Neural progenitor cell (in vitro differentiated cells): ENCODE results near the gene BSN. TPM values are rescaled to one million over a fixed set of nuclear protein-coding genes. Genes with fewer than 3 reads are reported as not detected.
A peak's percentile ranks its signal among the peaks of the same experiment; 100 is the strongest.

Experiments
- DNase-seq: peaks from one replicate; pipeline ENCODE4 v3.0.0-alpha.2; 2016; ENCODE audit warnings: low spot score
- H2AFZ ChIP-seq: fragments of 200-600 bp; sonication (generic); replicated peaks from 2 replicates; pipeline ENCODE4 v1.6.1; 2016; ENCODE audit warnings: antibody characterized with exemption
- H3F3A ChIP-seq: fragments of 200-600 bp; sonication (generic); 2 replicates; pipeline ENCODE4 v1.6.1; 2016; ENCODE audit warnings: antibody characterized with exemption, low read depth
- H3K27ac ChIP-seq: fragments of 200-600 bp; sonication (generic); 2 replicates; pipeline ENCODE4 v1.5.1; 2016; ENCODE audit warnings: mild to moderate bottlenecking
- H3K27me3 ChIP-seq: fragments of 200-600 bp; sonication (generic); 2 replicates; pipeline ENCODE4 v1.6.1; 2016; ENCODE audit warnings: mild to moderate bottlenecking, moderate library complexity
- H3K36me3 ChIP-seq: fragments of 200-600 bp; sonication (generic); 2 replicates; pipeline ENCODE4 v1.5.1; 2016
- H3K4me1 ChIP-seq: fragments of 200-600 bp; sonication (generic); 2 replicates; pipeline ENCODE4 v1.6.1; 2016; ENCODE audit warnings: mixed run types
- H3K4me2 ChIP-seq: fragments of 200-600 bp; sonication (generic); 2 replicates; pipeline ENCODE4 v1.6.1; 2016
- H3K4me3 ChIP-seq: fragments of 200-600 bp; sonication (generic); 2 replicates; pipeline ENCODE4 v1.5.1; 2016
- H3K79me2 ChIP-seq: fragments of 200-600 bp; sonication (generic); 2 replicates; pipeline ENCODE4 v1.6.1; 2016; ENCODE audit warnings: low read depth
- H3K9ac ChIP-seq: fragments of 200-600 bp; sonication (generic); 2 replicates; pipeline ENCODE4 v1.6.1; 2016
- H3K9me3 ChIP-seq: fragments of 200-600 bp; sonication (generic); 2 replicates; pipeline ENCODE4 v1.5.1; 2016; ENCODE audit warnings: low read depth
- H4K20me1 ChIP-seq: fragments of 200-600 bp; sonication (generic); 2 replicates; pipeline ENCODE4 v1.6.1; 2016; ENCODE audit warnings: low read depth
- H3K27ac Mint-ChIP-seq: 3 replicates; pipeline ENCODE4 v1.8.0; 2021; ENCODE audit warnings: mixed read lengths
- H3K27me3 Mint-ChIP-seq: 2 replicates; pipeline ENCODE4 v1.8.0; 2022; ENCODE audit warnings: low read depth, mild to moderate bottlenecking, inconsistent platforms, moderate library complexity, mixed read lengths; ENCODE audit not compliant: insufficient read depth
- H3K36me3 Mint-ChIP-seq: 3 replicates; pipeline ENCODE4 v1.8.0; 2021; ENCODE audit warnings: mixed read lengths
- H3K4me1 Mint-ChIP-seq: 3 replicates; pipeline ENCODE4 v1.8.0; 2021; ENCODE audit warnings: mixed read lengths
- H3K4me3 Mint-ChIP-seq: 3 replicates; pipeline ENCODE4 v1.8.0; 2021; ENCODE audit warnings: mild to moderate bottlenecking, moderate library complexity, mixed read lengths
- H3K9me3 Mint-ChIP-seq: 3 replicates; pipeline ENCODE4 v1.8.0; 2020; ENCODE audit warnings: mixed read lengths
- EZH2 ChIP-seq: fragments of 200-600 bp; sonication (generic); IDR thresholded peaks from 2 replicates; pipeline ENCODE4 v1.6.1; 2017; ENCODE audit warnings: antibody characterized with exemption, mild to moderate bottlenecking, moderate library complexity
- EZH2phosphoT487 ChIP-seq: fragments of 200-600 bp; sonication (generic); IDR thresholded peaks from 2 replicates; pipeline ENCODE4 v1.6.1; 2017; ENCODE audit warnings: antibody characterized with exemption
- small RNA-seq: library from RNA; depleted of rRNA; stranded (forward); fragments of <200 nt; gene quantifications from one replicate; pipeline ENCODE3, GENCODE V24; 2015
- total RNA-seq: library from RNA; depleted of rRNA; stranded (reverse); fragments of >200 nt; gene quantifications from 2 replicates; pipeline ENCODE4 v1.2.3, GENCODE V29; 2015; ENCODE audit warnings: low replicate concordance
- TF ChIP-seq, protein P1 (sequence below): fragments of 200-600 bp; sonication (generic); IDR thresholded peaks from 2 replicates; pipeline ENCODE4 v1.5.1; 2017; ENCODE audit warnings: antibody characterized with exemption, mild to moderate bottlenecking

The BSN gene
- total RNA-seq, 1 donor from 2014 or later, result 0.17 TPM

DNA sequence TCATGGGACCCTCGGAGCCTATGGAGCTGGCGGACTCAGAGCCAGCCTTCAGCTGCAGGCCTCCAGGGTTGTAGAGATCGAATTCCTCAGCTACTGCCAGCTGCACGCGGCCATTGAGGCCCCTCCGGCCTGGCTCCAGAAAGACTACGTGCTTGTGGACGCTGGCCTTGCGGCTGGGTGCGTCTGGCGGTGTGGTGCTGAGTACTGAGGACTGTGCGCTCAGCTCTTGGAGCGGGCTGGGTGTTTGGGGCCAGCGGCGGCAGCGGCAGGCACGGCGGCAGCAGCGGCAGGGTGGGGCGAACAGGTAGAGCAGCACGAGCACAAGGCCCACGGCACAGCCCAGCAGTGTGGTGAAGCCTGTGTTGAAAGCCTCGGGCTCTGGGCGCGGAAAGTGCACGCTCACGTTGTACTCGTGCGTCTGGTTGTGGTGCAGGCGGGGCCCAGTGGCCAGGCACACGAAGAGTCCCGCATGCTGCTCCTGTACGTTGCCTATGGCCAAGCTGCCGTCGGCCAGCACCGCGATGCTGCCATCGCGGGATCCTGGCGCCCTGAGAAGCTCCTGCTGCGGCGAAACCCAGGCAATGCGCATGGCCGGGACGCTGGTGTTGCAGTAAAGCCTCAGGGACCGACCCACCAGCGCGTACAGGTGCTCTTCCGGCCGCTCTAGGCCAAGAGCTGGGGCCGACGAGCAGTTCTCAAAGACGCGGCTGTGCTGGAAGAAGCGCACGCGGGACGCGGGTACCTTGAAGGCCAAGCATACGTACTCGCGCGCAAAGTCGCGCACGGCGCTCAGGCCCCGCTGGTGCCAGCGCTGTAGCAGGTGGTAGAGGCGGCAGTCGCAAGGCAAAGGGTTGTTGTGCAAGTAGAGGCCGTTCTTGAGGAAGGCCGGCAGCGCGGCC, 163.9 kb downstream of the BSN start:
- peak; percentile 12 for DNase-seq
- Histone ChIP-seq H3K4me2 (peak overlapping the region; percentile 84), H3K27me3 (peaks cover 8% of the 10 kb centered on the region), H3K9me3 (no peaks in the 10 kb centered on the region), H2AFZ (no peak overlapping the region), H3K9ac (no peak overlapping the region), H4K20me1 (no peaks in the 10 kb centered on the region), H3K4me3 (peak overlapping the region; percentile 63), H3K4me1 (peaks cover 8% of the 10 kb centered on the region), H3K27ac (no peak overlapping the region), H3K36me3 (no peaks in the 10 kb centered on the region), H3K79me2 (peaks cover 9% of the 10 kb centered on the region), H3F3A (peaks cover 24% of the 10 kb centered on the region)
- Mint-ChIP-seq H3K9me3 (no peaks in the 10 kb centered on the region), H3K27me3 (peaks cover 4% of the 10 kb centered on the region), H3K4me3 (peak overlapping the region; percentile 84), H3K27ac (no peak overlapping the region), H3K4me1 (peaks cover 18% of the 10 kb centered on the region), H3K36me3 (peaks cover 8% of the 10 kb centered on the region)
- TF ChIP-seq, protein P1, sequence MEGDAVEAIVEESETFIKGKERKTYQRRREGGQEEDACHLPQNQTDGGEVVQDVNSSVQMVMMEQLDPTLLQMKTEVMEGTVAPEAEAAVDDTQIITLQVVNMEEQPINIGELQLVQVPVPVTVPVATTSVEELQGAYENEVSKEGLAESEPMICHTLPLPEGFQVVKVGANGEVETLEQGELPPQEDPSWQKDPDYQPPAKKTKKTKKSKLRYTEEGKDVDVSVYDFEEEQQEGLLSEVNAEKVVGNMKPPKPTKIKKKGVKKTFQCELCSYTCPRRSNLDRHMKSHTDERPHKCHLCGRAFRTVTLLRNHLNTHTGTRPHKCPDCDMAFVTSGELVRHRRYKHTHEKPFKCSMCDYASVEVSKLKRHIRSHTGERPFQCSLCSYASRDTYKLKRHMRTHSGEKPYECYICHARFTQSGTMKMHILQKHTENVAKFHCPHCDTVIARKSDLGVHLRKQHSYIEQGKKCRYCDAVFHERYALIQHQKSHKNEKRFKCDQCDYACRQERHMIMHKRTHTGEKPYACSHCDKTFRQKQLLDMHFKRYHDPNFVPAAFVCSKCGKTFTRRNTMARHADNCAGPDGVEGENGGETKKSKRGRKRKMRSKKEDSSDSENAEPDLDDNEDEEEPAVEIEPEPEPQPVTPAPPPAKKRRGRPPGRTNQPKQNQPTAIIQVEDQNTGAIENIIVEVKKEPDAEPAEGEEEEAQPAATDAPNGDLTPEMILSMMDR, result no peak
- TF ChIP-seq EZH2 (no peak), EZH2phosphoT487 (no peak)

DNA sequence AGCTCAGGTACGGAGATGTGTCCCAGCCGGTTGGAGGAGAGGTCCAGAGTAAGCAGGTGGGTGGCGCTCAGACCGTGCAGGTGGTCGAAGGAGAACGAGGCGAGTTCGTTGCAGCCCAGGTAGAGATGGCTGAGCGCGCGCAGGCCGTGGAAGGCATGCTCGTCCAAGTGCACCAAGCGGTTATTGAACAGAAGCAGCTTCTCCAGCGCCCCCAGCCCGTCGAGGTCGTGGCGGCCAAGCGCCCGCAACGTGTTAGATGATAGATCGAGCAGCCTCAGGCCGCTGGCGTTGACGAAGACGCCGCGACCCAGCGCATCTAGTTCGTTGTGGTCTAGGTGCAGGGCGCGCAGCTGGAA, 164.6 kb downstream of the BSN start:
- Histone ChIP-seq H3K9ac (no peak overlapping the region), H3K27me3 (peaks cover 8% of the 10 kb centered on the region), H3K4me1 (peaks cover 8% of the 10 kb centered on the region), H3K36me3 (no peaks in the 10 kb centered on the region), H3K4me2 (peak overlapping the region; percentile 84), H3K79me2 (peaks cover 12% of the 10 kb centered on the region), H3K27ac (no peak overlapping the region), H3F3A (peaks cover 29% of the 10 kb centered on the region), H3K4me3 (peak overlapping the region; percentile 63), H4K20me1 (no peaks in the 10 kb centered on the region), H2AFZ (no peak overlapping the region), H3K9me3 (no peaks in the 10 kb centered on the region)
- Mint-ChIP-seq H3K36me3 (peaks cover 8% of the 10 kb centered on the region), H3K4me1 (peaks cover 18% of the 10 kb centered on the region), H3K4me3 (peak overlapping the region; percentile 84), H3K27ac (no peak overlapping the region), H3K9me3 (no peaks in the 10 kb centered on the region), H3K27me3 (peaks cover 5% of the 10 kb centered on the region)
- no peak for DNase-seq
- no peak for TF ChIP-seq EZH2
- TF ChIP-seq, protein P1, result no peak
- TF ChIP-seq EZH2phosphoT487, result no peak

DNA sequence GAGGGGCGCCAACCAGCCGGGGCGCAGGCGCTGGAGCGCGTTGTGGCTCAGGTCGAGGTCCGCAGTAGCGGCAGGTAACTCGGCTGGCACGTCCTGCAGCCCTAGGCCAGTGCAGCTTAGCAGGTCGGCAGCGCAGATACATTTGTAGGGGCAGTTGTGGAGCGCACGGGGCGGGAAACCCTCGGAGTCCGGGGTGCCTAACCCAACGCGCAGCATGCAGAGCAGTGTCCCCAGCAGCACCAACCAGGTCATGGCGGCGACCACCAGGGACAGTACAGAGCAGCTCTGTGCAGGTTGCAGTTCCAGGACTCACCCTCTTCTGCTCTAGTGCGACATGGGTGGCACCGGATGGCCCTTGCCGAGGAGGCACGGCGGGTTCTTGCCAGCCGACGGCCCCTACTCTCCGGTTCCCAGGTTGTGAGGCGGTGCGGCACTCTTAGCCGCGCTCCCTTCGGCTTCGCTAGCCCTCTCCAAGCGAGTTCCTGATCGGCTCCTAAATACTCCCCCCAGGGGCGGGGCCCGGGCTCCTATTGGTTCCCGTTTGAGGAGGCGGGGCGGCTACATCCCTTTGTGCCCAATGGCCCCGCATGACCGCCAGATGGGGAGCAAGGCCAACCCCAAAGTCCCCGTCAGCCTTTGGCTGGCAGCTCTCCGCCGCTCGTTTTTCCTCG, 165.1 kb downstream of the BSN start, which contains the start of gene AMIGO3:
TSS of gene AMIGO3 (minus strand) at position 471 of the 671 bp plus-strand sequence. CDS start at position 252, 219 bp downstream.
- Histone ChIP-seq H3K4me3 (peak within 1 kb of the TSS; percentile 63), H3K27ac (no peak within 1 kb of the TSS), H3K4me1 (peaks cover 8% of the 10 kb centered on the region), H2AFZ (no peak within 1 kb of the TSS), H3F3A (peaks cover 32% of the 10 kb centered on the region), H3K36me3 (no peaks in the 10 kb centered on the region), H3K9me3 (no peaks in the 10 kb centered on the region), H3K4me2 (peak within 1 kb of the TSS; percentile 84), H3K79me2 (peaks cover 12% of the 10 kb centered on the region), H3K9ac (no peak within 1 kb of the TSS), H3K27me3 (peaks cover 8% of the 10 kb centered on the region), H4K20me1 (no peaks in the 10 kb centered on the region)
- no peaks in the 10 kb centered on the region for H3K9me3 Mint-ChIP-seq
- H3K4me1 Mint-ChIP-seq, result peaks cover 20% of the 10 kb centered on the region
- H3K27ac Mint-ChIP-seq, result no peak within 1 kb of the TSS
- peaks cover 8% of the 10 kb centered on the region for H3K36me3 Mint-ChIP-seq
- TF ChIP-seq EZH2phosphoT487, result no peak
- TF ChIP-seq EZH2, result no peak
- TF ChIP-seq, protein P1, result peak; percentile 64
- peak within 1 kb of the TSS; percentile 84 for H3K4me3 Mint-ChIP-seq
- peaks cover 8% of the 10 kb centered on the region for H3K27me3 Mint-ChIP-seq
- DNase-seq, result peak; percentile 97

Small RNA genes lying within 50 kb of the gene (small RNA-seq; reads per million reads assigned to genes)
- gene AMIGO3, result not detected

Other genes with a start within 250 kb of the BSN start
- 17.7 and 21.0 TPM in 2 replicates for gene USP4, start 214.4 kb upstream of the BSN start, total RNA-seq
- gene GPX1, start 196.1 kb upstream of the BSN start, total RNA-seq, result 70.8 and 165 TPM in 2 replicates
- 449 and 460 TPM in 2 replicates for gene RHOA, start 142.5 kb upstream of the BSN start, total RNA-seq
- 1.4 and 5.2 TPM in 2 replicates for gene TCTA, start 142.1 kb upstream of the BSN start, total RNA-seq
- gene AMT, start 132.0 kb upstream of the BSN start, total RNA-seq, result 35.4 and 46.0 TPM in 2 replicates
- 6.6 and 12.4 TPM in 2 replicates for gene NICN1, start 125.2 kb upstream of the BSN start, total RNA-seq
- gene DAG1, start 84.2 kb upstream of the BSN start, total RNA-seq, result 67.5 and 94.5 TPM in 2 replicates
- 132 and 160 TPM in 2 replicates for gene APEH, start 119.9 kb downstream of the BSN start, total RNA-seq
- gene MST1, start 135.0 kb downstream of the BSN start, total RNA-seq, result 2.7 and 8.8 TPM in 2 replicates
- gene RNF123, start 135.1 kb downstream of the BSN start, total RNA-seq, result 15.0 and 34.4 TPM in 2 replicates
- 2.6 TPM in 1 of 2 replicates, not detected in the other for gene AMIGO3, start 165.2 kb downstream of the BSN start, total RNA-seq
- 10.6 and 18.8 TPM in 2 replicates for gene GMPPB, start 169.5 kb downstream of the BSN start, total RNA-seq
- gene IP6K1, start 232.1 kb downstream of the BSN start, total RNA-seq, result 26.3 and 41.2 TPM in 2 replicates
- 0.12 TPM in 1 of 2 replicates, not detected in the other for gene CDHR4, start 245.4 kb downstream of the BSN start, total RNA-seq
- gene INKA1, start 248.8 kb downstream of the BSN start, total RNA-seq, result 0.84 TPM in 1 of 2 replicates, not detected in the other